WTC11 (cell line): ENCODE data around the gene PAMR1.

Source experiments
- IRF2 ChIP-seq: sonication (generic); formaldehyde crosslinking; IDR thresholded peaks from 2 replicates; pipeline ENCODE4 v1.8.0; 2022; ENCODE audit warnings: low read depth, missing genetic modification reagents, borderline replicate concordance
- NFE2L1 ChIP-seq: sonication (generic); formaldehyde crosslinking; IDR thresholded peaks from 2 replicates; pipeline ENCODE4 v1.8.1; 2023; ENCODE audit warnings: missing genetic modification reagents
- TCF7 ChIP-seq: sonication (generic); formaldehyde crosslinking; IDR thresholded peaks from 2 replicates; pipeline ENCODE4 v1.8.0; 2022; ENCODE audit warnings: mild to moderate bottlenecking, low read depth, missing genetic modification reagents, moderate library complexity
- TF ChIP-seq, protein P1 (sequence below): fragments of 200-600 bp; IDR thresholded peaks from 2 replicates; pipeline ENCODE4 v1.8.0; 2022; ENCODE audit warnings: antibody characterized with exemption
- TF ChIP-seq, protein P2 (sequence below): sonication (generic); formaldehyde crosslinking; IDR thresholded peaks from 2 replicates; pipeline ENCODE4 v1.8.0; 2022; ENCODE audit warnings: mild to moderate bottlenecking, missing genetic modification reagents
- TF ChIP-seq, protein P3 (sequence below): sonication (generic); formaldehyde crosslinking; IDR thresholded peaks from 2 replicates; pipeline ENCODE4 v1.8.0; 2022; ENCODE audit warnings: mild to moderate bottlenecking, missing genetic modification reagents

DNA sequence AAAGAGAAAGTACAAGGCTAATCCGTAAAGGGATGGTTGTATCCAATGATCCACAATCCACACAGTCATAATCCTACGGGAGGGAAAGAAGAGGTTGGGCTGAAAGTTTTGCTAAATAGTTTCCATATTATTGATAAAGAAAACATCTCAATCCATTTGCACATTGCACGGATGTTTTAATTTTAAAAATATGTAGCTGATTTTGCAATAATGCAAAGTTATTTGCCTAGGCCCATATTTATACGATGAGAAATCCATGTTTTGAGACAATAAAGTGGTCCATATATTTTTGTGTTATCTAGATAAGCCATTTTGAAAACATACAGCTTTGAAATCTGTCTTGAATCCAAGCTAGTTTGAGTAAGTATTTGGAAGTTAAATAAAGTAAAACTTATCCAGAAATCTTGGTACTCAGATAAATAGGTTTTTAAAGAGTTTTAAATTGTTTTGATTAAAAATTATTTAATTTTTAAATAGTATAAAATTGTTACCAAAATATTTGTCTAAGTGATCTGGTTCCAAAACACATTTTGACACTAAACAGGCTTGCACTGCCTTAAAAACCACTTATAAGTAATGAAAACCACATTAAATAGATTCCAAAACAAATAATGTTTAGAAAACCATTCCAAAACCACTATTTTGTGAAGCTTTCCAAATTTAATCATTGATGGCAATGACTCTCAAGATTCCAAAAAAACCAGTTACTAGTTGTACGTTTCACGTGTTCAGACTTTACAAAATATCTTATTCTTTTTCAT is 38.2 kb upstream of the PAMR1 start:
- TF ChIP-seq TCF7 (CRISPR knock-in tag) (no peak), NFE2L1 (CRISPR knock-in tag) (no peak), IRF2 (CRISPR knock-in tag) (no peak)
- TF ChIP-seq, protein P1, sequence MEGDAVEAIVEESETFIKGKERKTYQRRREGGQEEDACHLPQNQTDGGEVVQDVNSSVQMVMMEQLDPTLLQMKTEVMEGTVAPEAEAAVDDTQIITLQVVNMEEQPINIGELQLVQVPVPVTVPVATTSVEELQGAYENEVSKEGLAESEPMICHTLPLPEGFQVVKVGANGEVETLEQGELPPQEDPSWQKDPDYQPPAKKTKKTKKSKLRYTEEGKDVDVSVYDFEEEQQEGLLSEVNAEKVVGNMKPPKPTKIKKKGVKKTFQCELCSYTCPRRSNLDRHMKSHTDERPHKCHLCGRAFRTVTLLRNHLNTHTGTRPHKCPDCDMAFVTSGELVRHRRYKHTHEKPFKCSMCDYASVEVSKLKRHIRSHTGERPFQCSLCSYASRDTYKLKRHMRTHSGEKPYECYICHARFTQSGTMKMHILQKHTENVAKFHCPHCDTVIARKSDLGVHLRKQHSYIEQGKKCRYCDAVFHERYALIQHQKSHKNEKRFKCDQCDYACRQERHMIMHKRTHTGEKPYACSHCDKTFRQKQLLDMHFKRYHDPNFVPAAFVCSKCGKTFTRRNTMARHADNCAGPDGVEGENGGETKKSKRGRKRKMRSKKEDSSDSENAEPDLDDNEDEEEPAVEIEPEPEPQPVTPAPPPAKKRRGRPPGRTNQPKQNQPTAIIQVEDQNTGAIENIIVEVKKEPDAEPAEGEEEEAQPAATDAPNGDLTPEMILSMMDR, result no peak
- TF ChIP-seq, protein P2, sequence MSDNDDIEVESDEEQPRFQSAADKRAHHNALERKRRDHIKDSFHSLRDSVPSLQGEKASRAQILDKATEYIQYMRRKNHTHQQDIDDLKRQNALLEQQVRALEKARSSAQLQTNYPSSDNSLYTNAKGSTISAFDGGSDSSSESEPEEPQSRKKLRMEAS (CRISPR knock-in tag), result no peak
- TF ChIP-seq, protein P3, sequence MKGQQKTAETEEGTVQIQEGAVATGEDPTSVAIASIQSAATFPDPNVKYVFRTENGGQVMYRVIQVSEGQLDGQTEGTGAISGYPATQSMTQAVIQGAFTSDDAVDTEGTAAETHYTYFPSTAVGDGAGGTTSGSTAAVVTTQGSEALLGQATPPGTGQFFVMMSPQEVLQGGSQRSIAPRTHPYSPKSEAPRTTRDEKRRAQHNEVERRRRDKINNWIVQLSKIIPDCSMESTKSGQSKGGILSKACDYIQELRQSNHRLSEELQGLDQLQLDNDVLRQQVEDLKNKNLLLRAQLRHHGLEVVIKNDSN (CRISPR knock-in tag), result no peak
